Measurements from ENCODE around the gene RNF125.

Gene RNF125

DNA sequence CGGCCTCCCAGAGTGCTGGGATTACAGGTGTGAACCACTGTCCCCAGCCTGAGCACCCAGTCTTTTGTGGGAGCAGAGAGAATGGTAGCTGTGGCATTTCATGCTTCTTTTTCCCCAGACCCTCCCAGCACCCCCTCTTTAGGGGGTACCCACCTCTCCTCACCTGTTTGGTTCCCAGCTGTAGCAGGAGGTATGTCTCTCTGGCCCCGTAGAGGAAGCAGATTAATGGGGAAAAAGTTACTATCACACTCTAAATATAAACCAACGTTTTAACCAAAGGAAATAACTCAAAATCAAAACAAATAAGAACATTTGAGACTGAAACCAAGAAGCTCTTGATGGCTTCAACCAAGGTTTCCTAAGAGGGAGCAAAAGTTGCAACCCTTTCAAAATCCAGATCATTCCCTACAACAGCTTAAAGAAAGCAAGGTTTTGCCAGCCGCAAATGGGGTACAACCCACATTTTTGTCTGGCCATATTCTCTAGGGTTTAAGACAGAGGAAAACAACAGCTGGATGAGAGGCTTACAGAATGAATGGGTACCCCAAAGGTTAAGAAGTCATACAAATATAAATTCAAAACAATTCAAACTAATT, 8.0 kb downstream of the RNF125 start:
- no peaks in the 10 kb centered on the region for H3K27me3 ChIP-seq (ENCODE audit: insufficient read depth, insufficient read length)
- DNase-seq (ENCODE audit: low read depth, low spot score), result no peak
- H3K36me3 ChIP-seq (ENCODE audit: insufficient read depth, insufficient read length, low read length), result no peaks in the 10 kb centered on the region
- no peaks in the 10 kb centered on the region for H3K9me3 ChIP-seq (ENCODE audit: insufficient read depth, low read length)
- no peaks in the 10 kb centered on the region for H3K4me1 ChIP-seq (ENCODE audit: insufficient read depth, insufficient read length)
- no peak overlapping the region for H3K4me3 ChIP-seq (ENCODE audit: insufficient read length, low read depth)
- H3K9ac ChIP-seq (ENCODE audit: insufficient read length, low read depth), result no peak overlapping the region
- TF ChIP-seq YY1 (IDR thresholded peaks at IDR 0.05; ENCODE audit: insufficient read depth, insufficient read length), result no peak
- no peak for TF ChIP-seq SUZ12 (IDR thresholded peaks at IDR 0.05; ENCODE audit: extremely low read depth, insufficient read depth, insufficient read length)

DNA sequence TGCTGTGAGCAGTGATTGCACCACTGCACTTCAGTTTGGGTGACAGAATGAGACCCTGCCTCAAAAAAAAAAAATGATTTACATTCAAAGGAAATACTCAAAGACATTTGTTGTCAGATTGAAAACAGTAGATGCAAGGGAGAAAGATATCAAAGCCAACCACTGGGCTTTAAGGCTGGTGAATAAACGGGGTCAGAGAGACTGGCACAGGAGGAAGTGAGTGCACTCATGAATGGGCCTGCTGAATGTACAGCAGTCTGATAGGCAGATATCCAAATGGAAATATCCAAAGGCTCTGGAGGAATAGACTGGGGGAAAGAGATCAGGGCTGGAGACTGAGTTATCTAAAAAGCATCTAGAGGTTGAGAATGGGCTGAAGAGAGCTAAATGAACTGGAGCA, 10.9 kb downstream of the RNF125 start:
- Histone ChIP-seq H3K9ac (ENCODE audit: insufficient read length, low read depth) (no peak overlapping the region), H3K36me3 (ENCODE audit: insufficient read depth, insufficient read length, low read length) (no peaks in the 10 kb centered on the region), H3K4me1 (ENCODE audit: insufficient read depth, insufficient read length) (no peaks in the 10 kb centered on the region), H3K27me3 (ENCODE audit: insufficient read depth, insufficient read length) (no peaks in the 10 kb centered on the region), H3K9me3 (ENCODE audit: insufficient read depth, low read length) (no peaks in the 10 kb centered on the region), H3K4me3 (ENCODE audit: insufficient read length, low read depth) (no peak overlapping the region)
- no peak for DNase-seq (ENCODE audit: low read depth, low spot score)
- no peak for TF ChIP-seq YY1 (IDR thresholded peaks at IDR 0.05; ENCODE audit: insufficient read depth, insufficient read length)
- no peak for TF ChIP-seq SUZ12 (IDR thresholded peaks at IDR 0.05; ENCODE audit: extremely low read depth, insufficient read depth, insufficient read length)
- no peak for TF ChIP-seq ZNF274 (IDR thresholded peaks at IDR 0.05; ENCODE audit: low read depth, low read length)

GRCh38 chr18:32032609-32033008, 14.0 kb downstream of the RNF125 start:
- H3K4me1 ChIP-seq (ENCODE audit: insufficient read depth, insufficient read length), result no peaks in the 10 kb centered on the region
- no peak for TF ChIP-seq ZNF274 (IDR thresholded peaks at IDR 0.05; ENCODE audit: low read depth, low read length)
- no peak for TF ChIP-seq SUZ12 (IDR thresholded peaks at IDR 0.05; ENCODE audit: extremely low read depth, insufficient read depth, insufficient read length)
- TF ChIP-seq YY1 (IDR thresholded peaks at IDR 0.05; ENCODE audit: insufficient read depth, insufficient read length), result no peak
- H3K4me3 ChIP-seq (ENCODE audit: insufficient read length, low read depth), result no peak overlapping the region
- no peak overlapping the region for H3K9ac ChIP-seq (ENCODE audit: insufficient read length, low read depth)
- no peaks in the 10 kb centered on the region for H3K36me3 ChIP-seq (ENCODE audit: insufficient read depth, insufficient read length, low read length)
- no peak for DNase-seq (ENCODE audit: low read depth, low spot score)
- no peaks in the 10 kb centered on the region for H3K27me3 ChIP-seq (ENCODE audit: insufficient read depth, insufficient read length)
- peaks cover 2% of the 10 kb centered on the region; the same call in 1 of the 2 replicates for H3K9me3 ChIP-seq (ENCODE audit: insufficient read depth, low read length)

- Histone ChIP-seq H3K4me1 (ENCODE audit: insufficient read depth, insufficient read length) (no peaks in the 10 kb centered on the region), H3K9me3 (ENCODE audit: insufficient read depth, low read length) (peaks cover 5% of the 10 kb centered on the region; the same call in 1 of the 2 replicates), H3K4me3 (ENCODE audit: insufficient read length, low read depth) (no peak overlapping the region), H3K9ac (ENCODE audit: insufficient read length, low read depth) (no peak overlapping the region), H3K27me3 (ENCODE audit: insufficient read depth, insufficient read length) (no peaks in the 10 kb centered on the region), H3K36me3 (ENCODE audit: insufficient read depth, insufficient read length, low read length) (no peaks in the 10 kb centered on the region)
- TF ChIP-seq YY1 (IDR thresholded peaks at IDR 0.05; ENCODE audit: insufficient read depth, insufficient read length) (no peak), SUZ12 (IDR thresholded peaks at IDR 0.05; ENCODE audit: extremely low read depth, insufficient read depth, insufficient read length) (no peak), ZNF274 (IDR thresholded peaks at IDR 0.05; ENCODE audit: low read depth, low read length) (no peak)
- no peak for DNase-seq (ENCODE audit: low read depth, low spot score)
Observed at GRCh38 chr18:32036506-32037180, 18.0 kb downstream of the RNF125 start.

DNA sequence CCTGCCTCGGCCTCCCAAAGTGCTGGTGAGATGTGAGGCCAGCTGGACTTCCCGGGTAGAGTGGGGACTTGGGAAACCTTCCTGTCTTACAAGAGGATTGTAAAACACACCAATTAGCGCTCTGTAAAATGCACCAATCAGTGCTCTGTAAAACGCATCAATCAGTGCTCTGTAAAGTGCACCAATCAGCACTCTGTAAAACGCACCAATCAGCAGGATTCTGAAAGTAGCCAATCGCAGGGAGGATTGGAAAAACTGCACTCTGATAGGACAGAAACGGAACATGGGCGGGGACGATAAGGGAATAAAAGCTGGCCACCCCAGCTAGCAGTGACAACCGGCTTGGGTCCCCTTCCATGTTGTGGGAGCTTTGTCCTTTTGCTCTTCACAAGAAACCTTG, 19.0 kb downstream of the RNF125 start:
- Histone ChIP-seq H3K36me3 (ENCODE audit: insufficient read depth, insufficient read length, low read length) (no peaks in the 10 kb centered on the region), H3K4me3 (ENCODE audit: insufficient read length, low read depth) (no peak overlapping the region), H3K9me3 (ENCODE audit: insufficient read depth, low read length) (peaks cover 5% of the 10 kb centered on the region; the same call in 1 of the 2 replicates), H3K27me3 (ENCODE audit: insufficient read depth, insufficient read length) (no peaks in the 10 kb centered on the region), H3K9ac (ENCODE audit: insufficient read length, low read depth) (no peak overlapping the region), H3K4me1 (ENCODE audit: insufficient read depth, insufficient read length) (no peaks in the 10 kb centered on the region)
- DNase-seq (ENCODE audit: low read depth, low spot score), result no peak
- TF ChIP-seq YY1 (IDR thresholded peaks at IDR 0.05; ENCODE audit: insufficient read depth, insufficient read length), result no peak
- TF ChIP-seq SUZ12 (IDR thresholded peaks at IDR 0.05; ENCODE audit: extremely low read depth, insufficient read depth, insufficient read length), result no peak
- no peak for TF ChIP-seq ZNF274 (IDR thresholded peaks at IDR 0.05; ENCODE audit: low read depth, low read length)

GRCh38 chr18:32040936-32041335, 22.3 kb downstream of the RNF125 start:
- Histone ChIP-seq H3K36me3 (ENCODE audit: insufficient read depth, insufficient read length, low read length) (no peaks in the 10 kb centered on the region), H3K9ac (ENCODE audit: insufficient read length, low read depth) (no peak overlapping the region), H3K27me3 (ENCODE audit: insufficient read depth, insufficient read length) (no peaks in the 10 kb centered on the region), H3K4me3 (ENCODE audit: insufficient read length, low read depth) (no peak overlapping the region), H3K9me3 (ENCODE audit: insufficient read depth, low read length) (peaks cover 5% of the 10 kb centered on the region; the same call in 1 of the 2 replicates), H3K4me1 (ENCODE audit: insufficient read depth, insufficient read length) (no peaks in the 10 kb centered on the region)
- DNase-seq (ENCODE audit: low read depth, low spot score), result no peak
- no peak for TF ChIP-seq ZNF274 (IDR thresholded peaks at IDR 0.05; ENCODE audit: low read depth, low read length)
- TF ChIP-seq YY1 (IDR thresholded peaks at IDR 0.05; ENCODE audit: insufficient read depth, insufficient read length), result no peak
- TF ChIP-seq SUZ12 (IDR thresholded peaks at IDR 0.05; ENCODE audit: extremely low read depth, insufficient read depth, insufficient read length), result no peak

DNA sequence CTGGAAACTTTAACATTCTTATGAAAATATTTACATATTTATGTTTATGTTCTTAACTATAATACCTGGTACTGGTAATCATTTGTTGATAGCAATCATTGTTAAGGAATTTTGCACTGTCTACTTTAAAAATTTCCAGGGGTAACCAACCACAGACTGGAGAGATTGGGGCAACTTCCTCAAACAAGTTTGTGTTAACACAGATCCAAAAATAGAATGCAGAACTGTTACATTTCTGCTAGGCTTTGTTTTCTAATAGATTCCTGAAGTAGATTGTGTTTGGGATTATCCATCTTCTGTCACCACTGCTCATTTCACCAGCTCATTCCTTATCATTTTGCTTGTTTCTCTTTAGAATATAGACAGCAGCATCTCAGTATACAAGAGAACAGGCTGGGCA, 23.7 kb downstream of the RNF125 start:
- H3K4me3 ChIP-seq (ENCODE audit: insufficient read length, low read depth), result no peak overlapping the region
- DNase-seq (ENCODE audit: low read depth, low spot score), result no peak
- TF ChIP-seq SUZ12 (IDR thresholded peaks at IDR 0.05; ENCODE audit: extremely low read depth, insufficient read depth, insufficient read length) (no peak), ZNF274 (IDR thresholded peaks at IDR 0.05; ENCODE audit: low read depth, low read length) (no peak), YY1 (IDR thresholded peaks at IDR 0.05; ENCODE audit: insufficient read depth, insufficient read length) (no peak)
- no peaks in the 10 kb centered on the region for H3K4me1 ChIP-seq (ENCODE audit: insufficient read depth, insufficient read length)
- no peaks in the 10 kb centered on the region for H3K36me3 ChIP-seq (ENCODE audit: insufficient read depth, insufficient read length, low read length)
- H3K9ac ChIP-seq (ENCODE audit: insufficient read length, low read depth), result no peak overlapping the region
- H3K9me3 ChIP-seq (ENCODE audit: insufficient read depth, low read length), result peaks cover 5% of the 10 kb centered on the region; the same call in 1 of the 2 replicates
- H3K27me3 ChIP-seq (ENCODE audit: insufficient read depth, insufficient read length), result no peaks in the 10 kb centered on the region

All from NT2/D1 (cell line).